ENCODE results near the gene CASP2. TPM values are rescaled to one million over a fixed set of nuclear protein-coding genes. Genes with fewer than 3 reads are reported as not detected.

CASP2 gene
- total RNA-seq, 1 donor from 2014 or later: 20.7 TPM

DNA sequence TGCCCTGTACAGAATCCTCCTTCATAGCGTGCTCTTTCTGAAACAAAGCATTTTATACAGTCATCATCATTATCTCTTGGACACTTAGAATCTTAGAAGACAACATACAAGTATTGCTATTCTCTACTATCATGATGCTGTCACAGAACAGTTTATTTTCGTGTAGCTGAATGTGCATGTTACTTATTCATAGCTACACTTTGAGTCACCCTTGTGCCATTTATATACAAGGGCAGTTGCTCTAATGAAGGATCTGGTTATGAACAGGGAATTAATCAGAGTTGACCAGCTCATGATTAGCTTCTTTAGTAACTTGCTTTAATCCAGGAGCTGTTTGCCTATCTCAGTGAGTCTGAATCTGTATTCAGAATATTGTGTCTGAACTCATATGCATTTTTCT, 11.2 kb downstream of the CASP2 start:
- no peak for DNase-seq

GRCh38 chr7:143299840-143300239, 11.7 kb downstream of the CASP2 start:
- DNase-seq: no peak

- no peak for DNase-seq
These were observed 13.1 kb downstream of the CASP2 start for GRCh38 chr7:143300959-143301935.

- DNase-seq: no peak
These were observed 15.6 kb downstream of the CASP2 start for GRCh38 chr7:143303733-143304132.

DNA sequence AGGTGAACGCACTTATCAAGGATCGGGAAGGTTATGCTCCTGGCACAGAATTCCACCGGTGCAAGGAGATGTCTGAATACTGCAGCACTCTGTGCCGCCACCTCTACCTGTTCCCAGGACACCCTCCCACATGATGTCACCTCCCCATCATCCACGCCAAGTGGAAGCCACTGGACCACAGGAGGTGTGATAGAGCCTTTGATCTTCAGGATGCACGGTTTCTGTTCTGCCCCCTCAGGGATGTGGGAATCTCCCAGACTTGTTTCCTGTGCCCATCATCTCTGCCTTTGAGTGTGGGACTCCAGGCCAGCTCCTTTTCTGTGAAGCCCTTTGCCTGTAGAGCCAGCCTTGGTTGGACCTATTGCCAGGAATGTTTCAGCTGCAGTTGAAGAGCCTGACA, 16.8 kb downstream of the CASP2 start:
- no peak for DNase-seq

- DNase-seq: peak; percentile 51
These were observed 17.4 kb downstream of the CASP2 start for GRCh38 chr7:143305423-143306070.

- DNase-seq: no peak
These were observed 20.5 kb downstream of the CASP2 start for GRCh38 chr7:143308632-143309031.

- DNase-seq: no peak
These were observed 26.0 kb downstream of the CASP2 start for GRCh38 chr7:143314127-143314526.

- no peak for DNase-seq
These were observed 27.6 kb downstream of the CASP2 start, which contains the start of gene CLCN1 for GRCh38 chr7:143315776-143316175. Gene CLCN1 (plus strand): TSS chr7:143316111. CDS start chr7:143316213, 102 bp downstream.

DNA sequence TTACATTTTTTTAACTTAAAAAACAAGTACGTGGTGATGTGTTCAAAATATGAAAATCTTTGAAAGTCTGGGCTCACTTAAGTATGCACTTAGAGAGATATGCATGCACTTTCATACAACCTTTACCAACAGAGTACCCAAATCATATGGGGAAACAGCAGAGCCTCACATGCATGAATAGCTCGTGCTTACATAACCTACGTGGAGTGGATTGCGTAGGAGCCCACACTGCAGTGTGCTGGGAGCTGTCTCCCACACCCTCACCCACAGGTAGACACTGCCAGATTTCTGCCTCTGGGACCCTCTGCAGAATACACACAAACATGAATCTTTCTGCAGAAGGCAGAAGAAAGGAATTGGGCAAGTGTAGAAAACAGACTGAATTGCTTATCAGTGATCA, 28.3 kb downstream of the CASP2 start:
- DNase-seq: no peak

DNA sequence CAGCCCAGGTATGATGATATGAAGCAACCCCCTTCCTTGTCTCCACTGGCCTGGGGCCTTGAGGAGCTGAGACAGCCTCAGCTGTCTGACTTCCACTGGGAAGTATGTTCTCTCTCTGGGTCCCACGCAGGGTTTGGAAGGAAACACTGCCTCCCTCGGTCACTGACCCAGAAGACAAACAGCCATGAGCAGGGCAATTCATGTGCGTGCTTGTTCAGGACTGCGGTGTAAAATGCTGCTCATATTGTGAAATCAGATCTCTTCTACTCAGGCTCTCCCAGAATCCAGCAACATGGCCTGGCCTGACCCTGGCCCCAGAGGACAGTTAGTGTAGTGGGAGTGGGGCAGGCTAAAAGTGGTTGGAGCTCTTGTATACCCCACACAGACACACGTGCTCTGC, 30.5 kb downstream of the CASP2 start:
- DNase-seq: no peak

- DNase-seq: no peak
These were observed 32.5 kb downstream of the CASP2 start for GRCh38 chr7:143320620-143321019.

DNA sequence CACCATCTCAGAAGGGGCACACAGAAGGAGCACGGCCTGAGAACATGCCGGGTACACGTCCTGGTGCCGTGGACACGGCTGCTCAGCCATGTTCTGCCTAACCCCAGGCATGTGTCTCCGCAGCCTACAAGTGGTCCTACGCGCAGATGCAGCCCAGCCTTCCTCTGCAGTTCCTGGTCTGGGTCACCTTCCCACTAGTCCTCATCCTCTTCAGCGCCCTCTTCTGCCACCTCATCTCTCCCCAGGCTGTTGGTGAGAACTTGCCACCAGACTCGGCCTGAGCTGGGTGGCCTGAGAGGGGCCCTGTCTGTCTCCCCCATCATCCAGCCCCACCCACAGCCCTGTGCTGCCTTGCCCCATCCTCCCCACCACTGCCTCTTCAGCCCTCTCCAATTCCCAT, 33.1 kb downstream of the CASP2 start:
- no peak for DNase-seq

- DNase-seq: no peak
These were observed 33.6 kb downstream of the CASP2 start for GRCh38 chr7:143321734-143322133.

GRCh38 chr7:143322760-143323633, 34.8 kb downstream of the CASP2 start:
- no peak for DNase-seq

DNA sequence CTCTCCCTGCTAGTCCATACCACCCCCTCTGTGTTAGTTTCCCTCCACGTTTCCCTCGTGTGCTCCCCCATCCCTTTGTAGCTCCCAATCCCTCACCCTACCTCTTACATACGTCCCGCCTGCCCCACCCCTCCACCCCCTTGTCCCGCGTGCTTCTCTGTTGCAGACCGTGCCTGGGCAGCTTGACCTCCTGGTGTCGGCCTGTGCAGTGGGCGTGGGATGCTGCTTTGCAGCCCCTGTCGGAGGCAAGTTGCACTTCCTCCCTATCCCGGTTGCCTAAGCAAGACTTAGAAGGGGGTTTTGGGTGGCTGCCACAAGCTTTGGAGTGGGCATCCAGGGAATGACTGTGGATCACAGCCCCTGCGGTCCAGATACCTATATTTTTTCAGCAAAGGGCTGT, 35.5 kb downstream of the CASP2 start:
- DNase-seq: no peak

DNA sequence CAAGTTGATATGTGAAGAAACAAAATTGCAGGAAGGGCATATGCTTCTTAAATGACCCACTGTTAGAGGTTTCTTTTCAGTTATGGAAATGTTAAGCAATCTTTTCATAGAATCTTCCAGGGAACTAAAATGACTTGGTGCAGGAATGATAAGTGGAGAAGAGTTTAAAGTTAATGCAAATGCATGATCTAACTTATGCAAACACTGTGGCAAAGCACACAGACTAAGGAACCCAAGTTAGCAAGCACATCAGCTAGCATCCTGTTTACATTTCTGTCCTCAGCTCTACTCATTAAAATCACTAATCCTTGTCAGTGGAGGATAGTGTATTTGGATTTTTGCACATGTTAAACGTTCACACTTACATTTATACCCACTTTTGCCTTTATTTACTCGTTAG, 37.1 kb downstream of the CASP2 start:
- DNase-seq: no peak

GRCh38 chr7:143327903-143328302, 39.8 kb downstream of the CASP2 start:
- no peak for DNase-seq

DNA sequence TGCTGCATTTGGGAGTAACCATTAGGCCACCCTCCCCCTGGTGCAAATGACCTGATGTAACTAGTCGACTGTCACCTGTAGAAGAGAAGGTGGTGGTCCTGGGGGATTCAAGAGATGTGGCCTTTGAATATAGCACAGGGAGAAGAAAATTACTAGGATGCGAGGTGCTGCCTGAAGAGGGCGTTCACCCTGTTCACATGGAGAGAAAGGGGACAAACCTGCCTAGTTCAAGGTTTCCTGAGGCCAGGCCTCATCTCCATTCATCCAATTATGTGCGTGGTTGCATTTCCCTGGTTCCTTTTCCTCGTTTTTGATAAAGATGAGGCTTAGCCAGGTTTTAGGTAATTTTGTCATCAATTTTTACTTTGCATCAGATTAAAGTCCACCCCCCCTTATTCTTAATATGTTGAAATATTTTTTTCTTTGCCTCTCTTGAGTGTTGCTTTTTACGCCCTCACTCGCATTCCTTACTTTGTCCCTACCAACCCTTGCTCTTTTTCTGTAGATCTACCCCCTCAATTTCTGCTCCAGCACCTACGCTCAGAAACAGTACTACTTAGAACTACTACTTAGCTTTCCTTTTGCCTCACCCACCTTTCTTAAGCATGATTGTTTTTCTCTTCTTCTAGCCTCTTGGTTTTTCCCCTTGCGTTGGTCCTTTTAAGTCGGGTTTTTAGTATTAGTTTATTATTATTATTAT, 41.5 kb downstream of the CASP2 start:
- no peak for DNase-seq

DNA sequence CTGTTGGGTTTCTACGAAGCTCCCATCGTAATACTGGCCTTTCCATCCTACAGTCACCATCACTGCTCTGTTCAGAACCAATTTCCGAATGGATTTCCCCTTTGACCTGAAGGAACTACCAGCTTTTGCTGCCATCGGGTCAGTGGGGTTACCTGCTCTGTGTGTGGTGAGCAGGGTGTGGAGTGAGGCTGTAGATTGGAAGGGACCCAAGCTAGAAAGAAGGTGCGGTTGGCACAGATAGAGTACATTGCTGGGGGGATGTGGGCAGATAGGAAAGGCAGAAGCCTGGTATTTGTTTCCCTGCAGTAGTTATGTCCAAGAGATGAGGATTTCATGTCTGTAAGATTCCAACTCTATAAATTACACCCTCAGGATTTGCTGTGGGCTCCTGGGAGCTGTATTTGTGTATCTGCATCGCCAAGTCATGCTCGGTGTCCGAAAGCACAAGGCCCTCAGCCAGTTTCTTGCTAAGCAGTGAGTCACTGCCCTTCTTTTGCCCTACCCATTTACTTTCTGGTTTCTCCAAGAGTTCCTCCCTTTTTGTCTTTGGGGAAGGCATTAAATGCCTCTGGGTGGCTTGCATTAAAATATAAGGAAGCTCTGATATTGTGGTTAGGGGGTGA, 43.1 kb downstream of the CASP2 start:
- DNase-seq: no peak

GRCh38 chr7:143334244-143334643, 46.1 kb downstream of the CASP2 start:
- DNase-seq: no peak

Data from occipital lobe (tissue), 2 donors.